ENCODE measurements around the gene GDF15. TPM values are rescaled to one million over a fixed set of nuclear protein-coding genes. Genes with fewer than 3 reads are reported as not detected.
A peak's percentile ranks its signal among the peaks of the same experiment; 100 is the strongest.
"Not testable (repeated sequence)": the region's sequence is repeated elsewhere in the genome, so short reads cannot be mapped to it uniquely, and the experiment has no call there.

Gene GDF15
- total and polyA plus RNA-seq, 11 donors, result 0.33 to 5.7 (median 0.93) TPM

- TF ChIP-seq, protein P1, sequence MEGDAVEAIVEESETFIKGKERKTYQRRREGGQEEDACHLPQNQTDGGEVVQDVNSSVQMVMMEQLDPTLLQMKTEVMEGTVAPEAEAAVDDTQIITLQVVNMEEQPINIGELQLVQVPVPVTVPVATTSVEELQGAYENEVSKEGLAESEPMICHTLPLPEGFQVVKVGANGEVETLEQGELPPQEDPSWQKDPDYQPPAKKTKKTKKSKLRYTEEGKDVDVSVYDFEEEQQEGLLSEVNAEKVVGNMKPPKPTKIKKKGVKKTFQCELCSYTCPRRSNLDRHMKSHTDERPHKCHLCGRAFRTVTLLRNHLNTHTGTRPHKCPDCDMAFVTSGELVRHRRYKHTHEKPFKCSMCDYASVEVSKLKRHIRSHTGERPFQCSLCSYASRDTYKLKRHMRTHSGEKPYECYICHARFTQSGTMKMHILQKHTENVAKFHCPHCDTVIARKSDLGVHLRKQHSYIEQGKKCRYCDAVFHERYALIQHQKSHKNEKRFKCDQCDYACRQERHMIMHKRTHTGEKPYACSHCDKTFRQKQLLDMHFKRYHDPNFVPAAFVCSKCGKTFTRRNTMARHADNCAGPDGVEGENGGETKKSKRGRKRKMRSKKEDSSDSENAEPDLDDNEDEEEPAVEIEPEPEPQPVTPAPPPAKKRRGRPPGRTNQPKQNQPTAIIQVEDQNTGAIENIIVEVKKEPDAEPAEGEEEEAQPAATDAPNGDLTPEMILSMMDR (IDR thresholded peaks at IDR 0.05), result no peak
- TF ChIP-seq POLR2A (IDR thresholded peaks at IDR 0.05), result no peak
- WGBS, 4 donors, result 16 to 30% (median 20%) methylated on average over 14 to 33 of the region's 33 CpGs
- Histone ChIP-seq H3K27me3 (peaks cover 0 to 18% (median 0%) of the 10 kb centered on the region in 9 donors), H3K4me3 (peak within 1 kb of the TSS in 10 of 12 donors; percentile 9 to 66 (median 42)), H3K4me1 (peaks cover 0 to 46% (median 0%) of the 10 kb centered on the region in 12 donors), H3K27ac (peak within 1 kb of the TSS in 4 of 12 donors; percentile 9 to 85 (median 20)), H3K36me3 (peaks cover 0 to 7% (median 0%) of the 10 kb centered on the region in 9 donors), H3K9me3 (no peaks in the 10 kb centered on the region)
- intact Hi-C loops (cut with DNase I), result loop anchor here in 1 of 10 donors (10.0 kb wide), 1 partner anchor 123 kb away; the partner anchor contains the start of gene IQCN
- peak in 4 of 5 donors; percentile 32 to 71 (median 58) for DNase-seq
- peak in 3 of 4 donors; percentile 47 to 80 (median 64) for ATAC-seq
Observed at GRCh38 chr19:18397242-18398202, 11.6 kb downstream of the GDF15 start, which contains the start of gene LRRC25. Gene LRRC25 (minus strand): TSS chr19:18397622. CDS start chr19:18396963, 659 bp downstream.

DNA sequence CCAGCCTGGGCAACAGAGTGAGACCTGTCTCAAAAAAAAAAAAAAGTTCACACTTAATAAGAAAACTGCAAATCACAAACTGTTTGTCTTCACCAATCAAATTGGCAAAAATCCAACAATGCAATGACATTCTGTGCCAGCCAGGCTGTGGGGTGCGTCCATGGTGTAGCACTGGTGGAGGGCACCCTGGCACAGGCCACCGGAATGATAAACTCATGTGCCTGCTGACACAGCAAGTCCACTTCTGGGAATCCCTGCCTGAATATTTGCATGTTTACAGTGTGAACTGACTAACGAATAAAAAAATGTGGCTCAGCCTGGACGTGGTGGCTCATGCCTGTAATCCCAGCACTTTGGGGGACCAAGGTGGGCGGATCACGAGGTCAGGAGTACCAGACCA lies 13.1 kb downstream of the GDF15 start:
- DNase-seq (peak in 3 of 5 donors; percentile 28 to 61 (median 50)), ATAC-seq (peak in 2 of 4 donors; percentile 32 to 49)
- H3K27me3 ChIP-seq, result peaks cover 0 to 18% (median 0%) of the 10 kb centered on the region in 9 donors
- no peaks in the 10 kb centered on the region for H3K9me3 ChIP-seq
- H3K36me3 ChIP-seq, result peaks cover 0 to 7% (median 0%) of the 10 kb centered on the region in 9 donors
- intact Hi-C loops (cut with DNase I), result loop anchor here in 1 of 10 donors (10.0 kb wide), 1 partner anchor 124 kb away; the partner anchor contains the start of gene IQCN
- H3K4me1 ChIP-seq, result peaks cover 0 to 53% (median 0%) of the 10 kb centered on the region in 12 donors
- 49 to 59% (median 57%) methylated on average over 6 of the region's 6 CpGs for WGBS, 4 donors
- TF ChIP-seq, protein P1 (IDR thresholded peaks at IDR 0.05), result no peak
- no peak for TF ChIP-seq POLR2A (IDR thresholded peaks at IDR 0.05)
- H3K27ac ChIP-seq, result peak overlapping the region in 1 of 12 donors; percentile 74
- H3K4me3 ChIP-seq, result no peak overlapping the region

DNA sequence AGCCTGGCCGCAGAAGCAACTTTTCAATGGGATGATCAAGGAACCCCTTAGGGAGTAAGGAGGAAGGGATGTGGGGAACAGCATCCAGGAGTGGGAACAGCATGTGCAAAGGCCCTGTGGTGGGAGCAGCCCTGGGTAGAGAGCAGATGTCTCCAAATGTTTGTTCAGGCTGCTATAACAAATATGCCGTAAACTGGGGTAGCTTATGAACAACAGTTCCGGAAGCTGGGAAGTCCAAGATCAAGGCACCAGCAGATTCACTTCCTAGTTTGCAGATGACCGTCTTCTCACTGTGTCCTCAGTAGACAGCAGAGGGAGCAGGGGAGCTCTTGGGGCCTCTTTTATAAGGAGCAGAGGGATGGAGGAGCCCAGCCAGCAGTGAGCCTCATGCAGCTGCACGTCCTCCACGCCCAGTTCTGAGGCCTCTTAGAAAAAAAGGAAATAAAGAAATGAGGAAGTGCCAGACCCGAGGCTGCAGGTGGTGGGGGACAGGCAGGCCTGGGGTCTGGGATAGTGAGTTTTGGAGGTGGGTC lies 15.7 kb downstream of the GDF15 start:
- TF ChIP-seq, protein P1 (IDR thresholded peaks at IDR 0.05), result peak in 9 of 12 donors; percentile 11 to 41 (median 23)
- TF ChIP-seq POLR2A (IDR thresholded peaks at IDR 0.05), result no peak
- DNase-seq, result peak in 3 of 5 donors; percentile 65 to 84 (median 72)
- intact Hi-C loops (cut with DNase I), result loop anchor here in 2 of 10 donors (5.0 to 10.0 kb wide), 2 partner anchors 139 to 147 kb away; a partner anchor contains a TSS
- ATAC-seq, result peak; percentile 81 to 90 (median 82)
- Histone ChIP-seq H3K27me3 (peaks cover 0 to 18% (median 0%) of the 10 kb centered on the region in 9 donors), H3K4me3 (no peak overlapping the region), H3K36me3 (no peaks in the 10 kb centered on the region), H3K27ac (peak overlapping the region in 1 of 12 donors; percentile 74), H3K9me3 (no peaks in the 10 kb centered on the region), H3K4me1 (peaks cover 0 to 53% (median 0%) of the 10 kb centered on the region in 12 donors)
- 45 to 63% (median 51%) methylated on average over 7 of the region's 7 CpGs for WGBS, 4 donors

DNA sequence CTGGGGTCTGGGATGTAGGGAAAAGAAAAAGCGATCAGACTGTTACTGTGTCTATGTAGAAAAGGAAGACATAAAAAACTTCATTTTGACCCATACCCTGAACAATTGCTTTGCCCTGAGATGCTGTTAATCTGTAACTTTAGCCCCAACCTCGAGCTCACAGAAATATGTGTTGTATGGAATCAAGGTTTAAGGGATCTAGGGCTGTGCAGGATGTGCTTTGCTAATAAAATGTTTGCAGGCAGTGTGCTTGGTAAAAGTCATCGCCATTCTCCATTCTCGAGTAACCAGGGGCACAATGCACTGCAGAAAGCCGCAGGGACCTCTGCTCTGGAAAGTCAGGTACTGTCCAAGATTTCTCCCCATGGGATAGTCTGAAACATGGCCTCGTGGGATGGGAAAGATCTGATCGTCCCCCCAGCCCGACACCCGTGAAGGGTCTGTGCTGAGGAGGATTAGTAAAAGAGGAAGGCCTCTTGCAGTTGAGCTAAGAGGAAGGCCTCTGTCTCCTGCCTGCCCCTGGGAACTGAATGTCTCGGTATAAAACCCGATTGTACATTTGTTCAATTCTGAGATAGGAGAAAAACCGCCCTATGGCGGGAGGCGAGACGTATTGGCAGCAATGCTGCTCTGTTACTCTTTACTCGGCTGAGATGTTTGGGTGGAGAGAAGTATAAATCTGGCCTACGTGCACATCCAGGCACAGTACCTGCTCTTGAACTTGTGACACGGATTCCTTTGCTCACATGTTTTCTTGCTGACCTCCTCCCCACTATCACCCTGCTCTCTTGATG lies 16.7 kb downstream of the GDF15 start:
- H3K4me3 ChIP-seq, H3K36me3 ChIP-seq, H3K27me3 ChIP-seq, H3K9me3 ChIP-seq, ATAC-seq, DNase-seq: not testable (repeated sequence)
- intact Hi-C loops (cut with DNase I), result loop anchor here in 2 of 10 donors (5.0 to 10.0 kb wide), 2 partner anchors 140 to 148 kb away; a partner anchor contains a TSS
- Histone ChIP-seq H3K27ac (peak overlapping the region in 1 of 12 donors; percentile 74), H3K4me1 (peaks cover 0 to 46% (median 0%) of the 10 kb centered on the region in 12 donors)
- WGBS, 4 donors, result 78 to 86% (median 78%) methylated on average over 17 to 18 of the region's 18 CpGs

DNA sequence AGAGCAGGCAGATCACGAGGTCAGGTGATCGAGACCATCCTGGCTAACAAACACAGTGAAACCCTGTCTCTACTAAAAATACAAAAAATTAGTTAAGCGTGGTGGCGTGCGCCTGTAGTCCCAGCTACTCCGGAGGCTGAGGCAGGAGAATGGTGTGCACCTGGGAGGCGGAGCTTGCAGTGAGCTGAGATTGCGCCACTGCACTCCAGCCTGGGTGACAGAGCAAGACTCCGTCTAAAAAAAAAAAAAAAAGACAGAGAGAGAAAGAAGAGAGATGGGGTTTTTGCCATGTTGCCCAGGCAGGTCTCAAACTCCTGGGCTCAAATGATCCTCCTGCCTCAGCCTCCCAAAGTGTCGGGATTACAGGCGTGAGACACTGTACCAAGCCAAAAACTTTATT lies 19.8 kb downstream of the GDF15 start:
- not testable (repeated sequence) for H3K9me3 ChIP-seq, ATAC-seq, DNase-seq, H3K27ac ChIP-seq, H3K4me3 ChIP-seq, H3K36me3 ChIP-seq, H3K27me3 ChIP-seq
- peaks cover 0 to 15% (median 0%) of the 10 kb centered on the region in 12 donors for H3K4me1 ChIP-seq
- WGBS, 4 donors, result 92 to 94% (median 93%) methylated on average over 11 of the region's 11 CpGs
- intact Hi-C loops (cut with DNase I), result loop anchor here in 1 of 10 donors (10.0 kb wide), 1 partner anchor 151 kb away; a partner anchor contains a TSS

Measured in heart left ventricle (tissue), 16 donors.